Measurements from ENCODE around the gene C20orf204. TPM values are rescaled to one million over a fixed set of nuclear protein-coding genes. Genes with fewer than 3 reads are reported as not detected.

Gene C20orf204
- total and polyA plus RNA-seq, 2 donors (not counting 3 experiments of a cell fraction or from before 2014, with no cell fraction given), result 2.8 to 5.8 TPM

DNA sequence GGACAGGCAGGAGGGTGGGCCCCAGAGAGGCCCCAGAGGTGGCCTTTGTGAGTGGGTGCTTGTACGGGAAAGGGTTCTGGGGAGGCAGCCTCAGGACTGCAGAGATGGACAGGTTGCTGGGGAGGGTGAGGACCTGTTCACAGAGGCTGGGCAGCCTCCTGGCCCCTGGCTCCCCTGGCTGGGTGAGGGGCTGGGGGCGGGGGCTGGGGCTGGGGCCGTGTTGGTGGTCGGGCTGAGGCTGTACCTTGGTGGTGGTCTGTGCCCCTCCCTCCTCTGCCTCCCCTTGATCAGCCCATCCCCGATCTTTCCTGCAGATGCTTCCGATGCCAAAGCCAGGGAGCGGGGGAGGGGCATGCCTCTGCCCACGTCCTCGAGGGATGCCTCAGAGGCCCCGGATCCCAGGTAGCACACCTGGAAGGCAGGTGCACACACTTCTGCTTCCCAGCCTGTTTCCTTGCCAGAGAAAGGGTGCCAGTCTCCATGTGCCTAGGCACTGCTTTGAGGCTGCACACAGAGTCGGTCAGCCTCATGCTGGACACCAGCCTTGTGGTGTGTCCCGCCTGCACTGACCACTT, 31.8 kb downstream of the C20orf204 start:
- Histone ChIP-seq H4K20me1 (replicated peaks; ENCODE audit: control insufficient read depth, extremely low read depth, insufficient read depth, low read length) (no peaks in the 10 kb centered on the region), H3K4me1 (ENCODE audit: control insufficient read depth, extremely low read depth, insufficient read depth, low read length) (peaks cover 11% of the 10 kb centered on the region), H3K9ac (replicated peaks; ENCODE audit: extremely low read depth, insufficient read depth, low read length) (no peak overlapping the region), H3K27me3 (ENCODE audit: control insufficient read depth in 2 of 2, insufficient read depth in 2 of 2, low read length in 2 of 2) (no peaks in the 10 kb centered on the region), H3K27ac (ENCODE audit: insufficient read depth, low read depth, low read length) (no peak overlapping the region), H3K79me2 (ENCODE audit: control insufficient read depth, insufficient read depth, low read length) (peaks cover 6% of the 10 kb centered on the region), H2AFZ (ENCODE audit: low read depth, low read length) (no peak overlapping the region), H3K9me1 (replicated peaks; ENCODE audit: control insufficient read depth, extremely low read depth, insufficient read depth, low read length) (no peaks in the 10 kb centered on the region), H3K36me3 (ENCODE audit: control insufficient read depth in 2 of 2, extremely low read depth in 1 of 2, insufficient read depth in 2 of 2, low read length in 2 of 2) (peaks cover 0 to 8% of the 10 kb centered on the region in 2 experiments), H3K4me3 (replicated peaks in 1 of 3; ENCODE audit: insufficient read depth in 1 of 3, low read depth in 1 of 3, low read length in 3 of 3) (no peak overlapping the region), H3K9me3 (replicated peaks; ENCODE audit: control insufficient read depth, insufficient read depth, low read length) (no peaks in the 10 kb centered on the region), H3K4me2 (ENCODE audit: insufficient read depth, low read length) (no peak overlapping the region)
- POLR2A ChIA-PET, result no interaction called here
- BruUV-seq (replicated peaks), result no TSS peak
- TF ChIP-seq, protein P1, sequence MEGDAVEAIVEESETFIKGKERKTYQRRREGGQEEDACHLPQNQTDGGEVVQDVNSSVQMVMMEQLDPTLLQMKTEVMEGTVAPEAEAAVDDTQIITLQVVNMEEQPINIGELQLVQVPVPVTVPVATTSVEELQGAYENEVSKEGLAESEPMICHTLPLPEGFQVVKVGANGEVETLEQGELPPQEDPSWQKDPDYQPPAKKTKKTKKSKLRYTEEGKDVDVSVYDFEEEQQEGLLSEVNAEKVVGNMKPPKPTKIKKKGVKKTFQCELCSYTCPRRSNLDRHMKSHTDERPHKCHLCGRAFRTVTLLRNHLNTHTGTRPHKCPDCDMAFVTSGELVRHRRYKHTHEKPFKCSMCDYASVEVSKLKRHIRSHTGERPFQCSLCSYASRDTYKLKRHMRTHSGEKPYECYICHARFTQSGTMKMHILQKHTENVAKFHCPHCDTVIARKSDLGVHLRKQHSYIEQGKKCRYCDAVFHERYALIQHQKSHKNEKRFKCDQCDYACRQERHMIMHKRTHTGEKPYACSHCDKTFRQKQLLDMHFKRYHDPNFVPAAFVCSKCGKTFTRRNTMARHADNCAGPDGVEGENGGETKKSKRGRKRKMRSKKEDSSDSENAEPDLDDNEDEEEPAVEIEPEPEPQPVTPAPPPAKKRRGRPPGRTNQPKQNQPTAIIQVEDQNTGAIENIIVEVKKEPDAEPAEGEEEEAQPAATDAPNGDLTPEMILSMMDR (IDR thresholded peaks at IDR 0.05; ENCODE audit: extremely low read depth in 1 of 2, insufficient read depth in 1 of 2, low read depth in 1 of 2, low read length in 2 of 2), result no peak
- TF ChIP-seq FOS (IDR thresholded peaks at IDR 0.05; ENCODE audit: borderline replicate concordance, insufficient read depth, low read length) (no peak), POLR2A (IDR thresholded peaks at IDR 0.05; ENCODE audit: low read depth, low read length) (no peak), GATA2 (IDR thresholded peaks at IDR 0.05; ENCODE audit: insufficient read depth, insufficient read length, low read depth, low read length) (no peak), EZH2 (IDR thresholded peaks at IDR 0.05; ENCODE audit: borderline replicate concordance, low read depth, low read length, severe bottlenecking) (no peak), MYC (IDR thresholded peaks at IDR 0.05; ENCODE audit: low read depth, low read length) (no peak), JUN (IDR thresholded peaks at IDR 0.05; ENCODE audit: borderline replicate concordance, insufficient read depth, insufficient read length, low read depth) (no peak), POLR2AphosphoS5 (IDR thresholded peaks at IDR 0.05; ENCODE audit: insufficient read depth, low read depth, low read length) (no peak)
- TF ChIP-seq, protein P2, sequence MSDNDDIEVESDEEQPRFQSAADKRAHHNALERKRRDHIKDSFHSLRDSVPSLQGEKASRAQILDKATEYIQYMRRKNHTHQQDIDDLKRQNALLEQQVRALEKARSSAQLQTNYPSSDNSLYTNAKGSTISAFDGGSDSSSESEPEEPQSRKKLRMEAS (IDR thresholded peaks at IDR 0.05; ENCODE audit: insufficient read depth, insufficient read length), result no peak
- intact Hi-C loops (cut with micrococcal nuclease) (loop anchor here (10.0 kb wide), 1 partner anchor 57 kb away; no protein-coding TSS in a partner anchor), dilution Hi-C loops (cut with MboI; ENCODE audit: extremely low pct_ligation_motif_present, low sequenced_read_pairs) (no loop called here)
- CTCF ChIA-PET, result interaction anchor here (2.2 to 2.3 kb wide), 2 partner anchors 29 to 530 kb away, joined by 5 to 21 read pairs; no protein-coding TSS in a partner anchor
- FAIRE-seq (no peak), DNase-seq (ENCODE audit: low read depth, low spot score) (no peak)

All from endothelial cell of umbilical vein (primary cell).